ENCODE data around the gene SCAPER.

The SCAPER gene

DNA sequence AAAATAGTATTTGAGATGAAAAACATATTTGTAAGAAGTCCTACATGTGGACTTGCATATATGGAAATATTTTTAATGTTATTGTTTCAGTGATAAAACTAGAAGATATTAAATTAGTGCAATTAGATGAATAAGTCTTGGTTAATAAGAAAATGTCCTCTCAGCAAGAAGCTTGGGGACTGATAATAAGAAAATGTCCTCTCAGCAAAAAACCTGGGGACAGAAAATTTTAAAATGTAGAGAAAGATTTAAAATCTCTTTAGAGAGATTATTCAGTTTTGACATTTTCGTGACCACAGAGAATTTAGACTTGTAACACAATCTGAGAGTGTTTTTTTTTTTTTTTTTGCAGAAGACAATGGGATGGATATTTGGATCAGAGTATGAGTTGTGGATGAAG is 412.6 kb downstream of the SCAPER start:
- Histone ChIP-seq H3K4me1 (no peaks in the 10 kb centered on the region), H2AFZ (no peak overlapping the region), H3K36me3 (ENCODE audit: control insufficient read depth, insufficient read depth, low read length) (no peaks in the 10 kb centered on the region), H3K79me2 (no peaks in the 10 kb centered on the region), H3K27me3 (ENCODE audit: control insufficient read depth, insufficient read depth, low read length) (no peaks in the 10 kb centered on the region), H3K27ac (no peak overlapping the region), H3K9me3 (ENCODE audit: control insufficient read depth, low read length) (no peaks in the 10 kb centered on the region), H3K9ac (no peak overlapping the region), H3K4me2 (ENCODE audit: low read length) (no peak overlapping the region), H3K4me3 (ENCODE audit: low read depth, low read length) (no peak overlapping the region)
- TF ChIP-seq, protein P1, sequence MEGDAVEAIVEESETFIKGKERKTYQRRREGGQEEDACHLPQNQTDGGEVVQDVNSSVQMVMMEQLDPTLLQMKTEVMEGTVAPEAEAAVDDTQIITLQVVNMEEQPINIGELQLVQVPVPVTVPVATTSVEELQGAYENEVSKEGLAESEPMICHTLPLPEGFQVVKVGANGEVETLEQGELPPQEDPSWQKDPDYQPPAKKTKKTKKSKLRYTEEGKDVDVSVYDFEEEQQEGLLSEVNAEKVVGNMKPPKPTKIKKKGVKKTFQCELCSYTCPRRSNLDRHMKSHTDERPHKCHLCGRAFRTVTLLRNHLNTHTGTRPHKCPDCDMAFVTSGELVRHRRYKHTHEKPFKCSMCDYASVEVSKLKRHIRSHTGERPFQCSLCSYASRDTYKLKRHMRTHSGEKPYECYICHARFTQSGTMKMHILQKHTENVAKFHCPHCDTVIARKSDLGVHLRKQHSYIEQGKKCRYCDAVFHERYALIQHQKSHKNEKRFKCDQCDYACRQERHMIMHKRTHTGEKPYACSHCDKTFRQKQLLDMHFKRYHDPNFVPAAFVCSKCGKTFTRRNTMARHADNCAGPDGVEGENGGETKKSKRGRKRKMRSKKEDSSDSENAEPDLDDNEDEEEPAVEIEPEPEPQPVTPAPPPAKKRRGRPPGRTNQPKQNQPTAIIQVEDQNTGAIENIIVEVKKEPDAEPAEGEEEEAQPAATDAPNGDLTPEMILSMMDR (IDR thresholded peaks at IDR 0.05): no peak

DNA sequence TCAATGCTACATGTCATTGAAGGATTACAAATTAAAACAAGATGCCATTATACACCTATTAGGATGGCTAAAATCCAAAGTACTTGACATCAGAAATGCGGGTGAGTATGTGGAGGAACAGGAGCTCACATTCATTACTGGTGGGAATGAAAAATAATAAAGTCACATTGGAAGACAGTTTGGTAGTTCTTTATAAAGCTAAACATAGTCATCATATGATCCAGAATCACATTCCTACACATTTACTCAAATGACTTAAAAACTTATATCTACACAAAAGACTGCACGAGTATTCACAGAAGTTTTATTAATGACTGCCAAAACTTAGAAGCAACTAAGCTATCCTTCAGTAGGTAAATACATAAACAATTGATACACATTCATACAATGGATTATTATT is 421.4 kb downstream of the SCAPER start:
- Histone ChIP-seq H3K9ac (no peak overlapping the region), H3K27me3 (ENCODE audit: control insufficient read depth, insufficient read depth, low read length) (no peaks in the 10 kb centered on the region), H3K9me3 (ENCODE audit: control insufficient read depth, low read length) (no peaks in the 10 kb centered on the region), H3K27ac (no peak overlapping the region), H3K4me1 (no peaks in the 10 kb centered on the region), H3K79me2 (no peaks in the 10 kb centered on the region), H3K36me3 (ENCODE audit: control insufficient read depth, insufficient read depth, low read length) (no peaks in the 10 kb centered on the region), H3K4me3 (ENCODE audit: low read depth, low read length) (no peak overlapping the region), H2AFZ (no peak overlapping the region), H3K4me2 (ENCODE audit: low read length) (no peak overlapping the region)
- TF ChIP-seq, protein P1 (IDR thresholded peaks at IDR 0.05): no peak

DNA sequence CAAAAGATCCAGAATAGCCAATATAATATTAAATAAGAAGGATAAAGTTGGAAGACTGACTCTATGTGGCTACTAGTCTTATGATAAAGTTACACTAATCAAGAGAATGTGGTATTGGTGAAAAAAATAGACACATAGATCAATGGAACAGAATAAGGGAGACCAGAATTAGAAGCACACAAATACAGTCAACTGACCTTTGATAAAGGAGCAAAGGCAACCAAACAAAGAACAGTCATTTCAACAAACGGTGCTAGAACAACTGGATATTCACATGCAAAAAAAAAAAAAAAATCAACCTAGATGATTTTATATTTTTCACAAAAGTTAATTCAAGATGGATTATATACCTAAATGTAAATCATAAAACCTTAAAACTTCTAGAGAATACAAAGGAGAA is 422.1 kb downstream of the SCAPER start:
- Histone ChIP-seq H2AFZ (no peak overlapping the region), H3K79me2 (no peaks in the 10 kb centered on the region), H3K9me3 (ENCODE audit: control insufficient read depth, low read length) (no peaks in the 10 kb centered on the region), H3K36me3 (ENCODE audit: control insufficient read depth, insufficient read depth, low read length) (no peaks in the 10 kb centered on the region), H3K4me2 (ENCODE audit: low read length) (no peak overlapping the region), H3K4me3 (ENCODE audit: low read depth, low read length) (no peak overlapping the region), H3K27me3 (ENCODE audit: control insufficient read depth, insufficient read depth, low read length) (no peaks in the 10 kb centered on the region), H3K27ac (no peak overlapping the region), H3K9ac (no peak overlapping the region), H3K4me1 (no peaks in the 10 kb centered on the region)
- TF ChIP-seq, protein P1 (IDR thresholded peaks at IDR 0.05): no peak

DNA sequence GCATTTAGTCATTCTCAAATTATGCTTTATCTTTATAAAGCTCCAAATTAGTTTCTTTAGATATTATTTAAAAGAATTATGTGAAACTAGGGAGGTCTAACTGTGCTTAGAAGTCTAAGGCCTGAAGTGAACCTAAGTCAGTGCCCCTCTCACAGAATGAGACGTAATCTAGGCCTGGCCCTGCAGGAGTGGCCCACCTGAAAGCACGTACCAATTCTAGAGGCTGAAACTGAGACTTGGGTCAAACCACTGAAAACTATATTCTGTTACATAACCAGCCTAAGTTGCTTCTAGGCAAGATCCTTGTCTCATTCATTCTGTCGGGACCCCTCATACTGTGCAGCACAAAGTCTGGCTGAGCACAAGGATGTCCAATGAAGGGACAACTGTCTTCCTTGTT is 424.9 kb downstream of the SCAPER start:
- Histone ChIP-seq H3K27ac (no peak overlapping the region), H3K27me3 (ENCODE audit: control insufficient read depth, insufficient read depth, low read length) (no peaks in the 10 kb centered on the region), H3K4me1 (no peaks in the 10 kb centered on the region), H3K4me3 (ENCODE audit: low read depth, low read length) (no peak overlapping the region), H3K79me2 (no peaks in the 10 kb centered on the region), H3K4me2 (ENCODE audit: low read length) (no peak overlapping the region), H3K9ac (no peak overlapping the region), H2AFZ (no peak overlapping the region), H3K36me3 (ENCODE audit: control insufficient read depth, insufficient read depth, low read length) (no peaks in the 10 kb centered on the region), H3K9me3 (ENCODE audit: control insufficient read depth, low read length) (no peaks in the 10 kb centered on the region)
- TF ChIP-seq, protein P1 (IDR thresholded peaks at IDR 0.05): no peak

DNA sequence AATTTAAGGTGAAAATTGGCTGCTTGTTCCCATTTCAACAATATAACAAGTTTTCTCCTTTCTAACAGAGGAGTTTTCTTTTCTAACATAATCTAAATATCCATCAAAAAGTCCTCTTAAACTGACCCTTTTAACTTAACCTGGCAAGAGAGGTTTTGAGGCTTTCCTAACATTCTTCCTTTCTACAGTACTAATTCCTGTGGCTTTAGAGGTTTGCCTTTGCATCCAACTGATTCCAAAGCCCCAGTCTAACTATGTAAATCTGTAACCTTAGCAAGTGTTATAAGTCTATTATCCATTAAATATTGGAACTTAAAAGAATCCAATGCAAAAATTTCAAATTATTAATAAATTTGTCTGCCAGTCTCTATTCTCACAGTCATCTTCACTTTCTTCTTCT is 434.4 kb downstream of the SCAPER start:
- H3K27ac ChIP-seq: no peak overlapping the region
- no peak overlapping the region for H2AFZ ChIP-seq
- H3K4me1 ChIP-seq: no peaks in the 10 kb centered on the region
- no peak overlapping the region for H3K4me3 ChIP-seq (ENCODE audit: low read depth, low read length)
- H3K36me3 ChIP-seq (ENCODE audit: control insufficient read depth, insufficient read depth, low read length): no peaks in the 10 kb centered on the region
- no peak overlapping the region for H3K9ac ChIP-seq
- no peaks in the 10 kb centered on the region for H3K27me3 ChIP-seq (ENCODE audit: control insufficient read depth, insufficient read depth, low read length)
- no peaks in the 10 kb centered on the region for H3K79me2 ChIP-seq
- no peak overlapping the region for H3K4me2 ChIP-seq (ENCODE audit: low read length)
- TF ChIP-seq, protein P1 (IDR thresholded peaks at IDR 0.05): no peak
- H3K9me3 ChIP-seq (ENCODE audit: control insufficient read depth, low read length): no peaks in the 10 kb centered on the region
